ENCODE data around the gene AKAP6.

- TF ChIP-seq, protein P1, sequence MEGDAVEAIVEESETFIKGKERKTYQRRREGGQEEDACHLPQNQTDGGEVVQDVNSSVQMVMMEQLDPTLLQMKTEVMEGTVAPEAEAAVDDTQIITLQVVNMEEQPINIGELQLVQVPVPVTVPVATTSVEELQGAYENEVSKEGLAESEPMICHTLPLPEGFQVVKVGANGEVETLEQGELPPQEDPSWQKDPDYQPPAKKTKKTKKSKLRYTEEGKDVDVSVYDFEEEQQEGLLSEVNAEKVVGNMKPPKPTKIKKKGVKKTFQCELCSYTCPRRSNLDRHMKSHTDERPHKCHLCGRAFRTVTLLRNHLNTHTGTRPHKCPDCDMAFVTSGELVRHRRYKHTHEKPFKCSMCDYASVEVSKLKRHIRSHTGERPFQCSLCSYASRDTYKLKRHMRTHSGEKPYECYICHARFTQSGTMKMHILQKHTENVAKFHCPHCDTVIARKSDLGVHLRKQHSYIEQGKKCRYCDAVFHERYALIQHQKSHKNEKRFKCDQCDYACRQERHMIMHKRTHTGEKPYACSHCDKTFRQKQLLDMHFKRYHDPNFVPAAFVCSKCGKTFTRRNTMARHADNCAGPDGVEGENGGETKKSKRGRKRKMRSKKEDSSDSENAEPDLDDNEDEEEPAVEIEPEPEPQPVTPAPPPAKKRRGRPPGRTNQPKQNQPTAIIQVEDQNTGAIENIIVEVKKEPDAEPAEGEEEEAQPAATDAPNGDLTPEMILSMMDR (IDR thresholded peaks at IDR 0.05): no peak
- TF ChIP-seq POLR2A (IDR thresholded peaks at IDR 0.05): no peak
These were observed 372.4 kb downstream of the AKAP6 start for GRCh38 chr14:32701475-32701874.
